MCF 10A (cell line): Measurements from ENCODE around the gene HNRNPH1. TPM values are rescaled to one million over a fixed set of nuclear protein-coding genes. Genes with fewer than 3 reads are reported as not detected.
A peak's percentile ranks its signal among the peaks of the same experiment; 100 is the strongest.

Experiments
- BruUV-seq: library from RNA; stranded (reverse); fragments of 400-500 nt; replicated peaks from 2 replicates; lab custom pipeline; 2021; lab: Mats Ljungman, UMichigan
- CTCF ChIA-PET: fragments of 300-600 bp; sonication (Branson Sonifier 250); formaldehyde crosslinking; extraction: SDS; loops from one replicate; lab custom pipeline; 2021; ENCODE audit warnings: antibody characterized with exemption, inconsistent platforms; lab: Yijun Ruan, JAX
- POLR2A ChIA-PET: fragments of 300-600, 350-650 bp; sonication (Branson Sonifier 250); formaldehyde crosslinking; extraction: SDS; loops from one replicate; lab custom pipeline; 2020; ENCODE audit warnings: antibody characterized with exemption, inconsistent platforms; lab: Yijun Ruan, JAX
- DNase-seq: peaks from one replicate; pipeline ENCODE4 v3.0.0-alpha.2; 2018; ENCODE audit not compliant: unreplicated experiment
- H3K27ac Mint-ChIP-seq: one replicate; pipeline ENCODE4 v1.8.0; 2022; ENCODE audit warnings: mild to moderate bottlenecking, low read depth, mixed read lengths; ENCODE audit not compliant: unreplicated experiment
- H3K27me3 Mint-ChIP-seq: one replicate; pipeline ENCODE4 v1.8.0; 2022; ENCODE audit warnings: mixed read lengths; ENCODE audit not compliant: insufficient read depth, unreplicated experiment
- H3K36me3 Mint-ChIP-seq: one replicate; pipeline ENCODE4 v1.8.0; 2022; ENCODE audit warnings: mild to moderate bottlenecking, moderate library complexity, mixed read lengths; ENCODE audit not compliant: insufficient read depth, unreplicated experiment
- H3K4me1 Mint-ChIP-seq: one replicate; pipeline ENCODE4 v1.8.0; 2022; ENCODE audit warnings: mixed read lengths; ENCODE audit not compliant: insufficient read depth, unreplicated experiment
- H3K4me3 Mint-ChIP-seq: one replicate; pipeline ENCODE4 v1.8.0; 2022; ENCODE audit warnings: mild to moderate bottlenecking, moderate library complexity, mixed read lengths; ENCODE audit not compliant: unreplicated experiment
- H3K9me3 Mint-ChIP-seq: one replicate; pipeline ENCODE4 v1.8.0; 2022; ENCODE audit warnings: mixed read lengths; ENCODE audit not compliant: unreplicated experiment
- intact Hi-C: fragments of 100-400 bp; cut with micrococcal nuclease; formaldehyde crosslinking; loops from 2 replicates; pipeline ENCODE4 v1.14.1; 2022
- total RNA-seq: library from RNA; stranded (reverse); gene quantifications from 2 replicates; pipeline ENCODE4 v1.2.3, GENCODE V29; 2022
- TF ChIP-seq, protein P1 (sequence below): fragments of 200-600 bp; IDR thresholded peaks from one replicate; pipeline ENCODE4 v1.8.0; 2022; ENCODE audit warnings: antibody characterized with exemption, mild to moderate bottlenecking; ENCODE audit not compliant: unreplicated experiment

The HNRNPH1 gene
- total RNA-seq, 1 experiment from 2014 or later: 907 TPM

DNA sequence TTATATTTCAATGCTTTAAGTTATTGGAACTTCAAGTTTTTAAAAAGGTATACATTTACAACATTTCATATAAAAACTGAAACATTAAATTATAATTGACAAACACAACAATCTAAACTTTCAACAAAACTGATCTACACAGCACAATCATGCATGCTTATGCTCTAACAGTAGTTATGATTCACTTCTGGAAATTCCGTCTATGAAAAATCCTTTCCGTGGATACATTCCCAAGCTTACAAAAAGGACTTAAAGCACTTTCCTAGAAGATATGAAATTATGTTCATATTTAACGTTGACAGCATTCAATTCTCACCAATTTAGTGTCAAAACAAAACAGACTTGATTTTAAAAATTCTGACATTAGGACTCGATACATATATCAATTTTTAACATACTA, 3.7 kb downstream of the HNRNPH1 start:
- Mint-ChIP-seq H3K36me3 (peaks cover 92% of the 10 kb centered on the region), H3K27ac (no peak overlapping the region), H3K9me3 (no peaks in the 10 kb centered on the region), H3K4me3 (peak overlapping the region; percentile 98), H3K4me1 (peaks cover 62% of the 10 kb centered on the region), H3K27me3 (no peaks in the 10 kb centered on the region)
- DNase-seq: no peak
- no TSS peak for BruUV-seq
- intact Hi-C loops: loop anchor here (10.0 kb wide), 1 partner anchor 455 kb away; the partner anchor contains the start of gene RNF130
- ChIA-PET CTCF (interaction anchor here (0.6 to 1.4 kb wide), 5 partner anchors 11 to 59 kb away, joined by 3 to 5 read pairs (median 5); no protein-coding TSS in a partner anchor), POLR2A (interaction anchor here (0.9 to 7.4 kb wide), 15 partner anchors 10 to 200 kb away, joined by 3 to 197 read pairs (median 7); partner anchors contain the start of genes CANX, MAML1, RUFY1 and SQSTM1)
- TF ChIP-seq, protein P1, sequence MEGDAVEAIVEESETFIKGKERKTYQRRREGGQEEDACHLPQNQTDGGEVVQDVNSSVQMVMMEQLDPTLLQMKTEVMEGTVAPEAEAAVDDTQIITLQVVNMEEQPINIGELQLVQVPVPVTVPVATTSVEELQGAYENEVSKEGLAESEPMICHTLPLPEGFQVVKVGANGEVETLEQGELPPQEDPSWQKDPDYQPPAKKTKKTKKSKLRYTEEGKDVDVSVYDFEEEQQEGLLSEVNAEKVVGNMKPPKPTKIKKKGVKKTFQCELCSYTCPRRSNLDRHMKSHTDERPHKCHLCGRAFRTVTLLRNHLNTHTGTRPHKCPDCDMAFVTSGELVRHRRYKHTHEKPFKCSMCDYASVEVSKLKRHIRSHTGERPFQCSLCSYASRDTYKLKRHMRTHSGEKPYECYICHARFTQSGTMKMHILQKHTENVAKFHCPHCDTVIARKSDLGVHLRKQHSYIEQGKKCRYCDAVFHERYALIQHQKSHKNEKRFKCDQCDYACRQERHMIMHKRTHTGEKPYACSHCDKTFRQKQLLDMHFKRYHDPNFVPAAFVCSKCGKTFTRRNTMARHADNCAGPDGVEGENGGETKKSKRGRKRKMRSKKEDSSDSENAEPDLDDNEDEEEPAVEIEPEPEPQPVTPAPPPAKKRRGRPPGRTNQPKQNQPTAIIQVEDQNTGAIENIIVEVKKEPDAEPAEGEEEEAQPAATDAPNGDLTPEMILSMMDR: no peak

DNA sequence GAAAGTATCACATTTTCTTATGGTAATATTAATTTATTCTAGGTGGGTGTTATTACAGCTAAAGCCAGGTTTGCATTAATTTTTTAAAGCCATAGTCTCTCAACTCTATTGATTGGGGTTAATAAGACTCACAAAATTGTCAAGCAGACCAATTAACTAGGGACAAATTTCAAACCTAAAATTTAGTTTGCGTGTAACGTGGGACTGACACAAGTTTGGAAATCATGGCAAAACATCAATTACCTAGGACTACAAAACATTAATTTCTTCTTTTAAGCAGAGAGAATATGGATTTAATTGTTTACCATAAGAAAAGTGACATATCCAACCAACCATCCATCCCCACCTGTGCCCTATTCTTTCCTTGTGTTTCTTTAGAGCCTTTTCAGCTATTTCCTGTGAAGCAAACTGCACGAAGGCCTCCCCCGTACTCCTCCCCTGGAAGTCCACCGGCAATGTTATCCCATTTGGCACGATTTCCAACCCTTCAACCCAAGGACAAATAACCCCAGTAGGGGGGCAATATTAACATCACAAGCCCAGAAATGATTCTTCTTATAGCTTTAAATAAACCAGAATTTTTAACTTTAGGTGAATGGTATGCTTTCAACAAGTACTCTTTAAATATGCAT, 4.4 kb downstream of the HNRNPH1 start:
- POLR2A ChIA-PET: interaction anchor here (0.5 to 7.4 kb wide), 14 partner anchors 10 to 284 kb away, joined by 3 to 197 read pairs (median 7); partner anchors contain the start of genes CANX, RUFY1 and SQSTM1
- peaks cover 56% of the 10 kb centered on the region for H3K4me1 Mint-ChIP-seq
- intact Hi-C loops: no loop called here
- H3K36me3 Mint-ChIP-seq: peaks cover 99% of the 10 kb centered on the region
- H3K27ac Mint-ChIP-seq: peak overlapping the region; percentile 69
- BruUV-seq: no TSS peak
- CTCF ChIA-PET: interaction anchor here (0.6 to 1.1 kb wide), 4 partner anchors 14 to 174 kb away, joined by 3 to 5 read pairs (median 4); partner anchors contain the start of gene LTC4S
- H3K9me3 Mint-ChIP-seq: no peaks in the 10 kb centered on the region
- no peak for DNase-seq
- H3K27me3 Mint-ChIP-seq: no peaks in the 10 kb centered on the region
- TF ChIP-seq, protein P1: no peak
- peak overlapping the region; percentile 98 for H3K4me3 Mint-ChIP-seq

DNA sequence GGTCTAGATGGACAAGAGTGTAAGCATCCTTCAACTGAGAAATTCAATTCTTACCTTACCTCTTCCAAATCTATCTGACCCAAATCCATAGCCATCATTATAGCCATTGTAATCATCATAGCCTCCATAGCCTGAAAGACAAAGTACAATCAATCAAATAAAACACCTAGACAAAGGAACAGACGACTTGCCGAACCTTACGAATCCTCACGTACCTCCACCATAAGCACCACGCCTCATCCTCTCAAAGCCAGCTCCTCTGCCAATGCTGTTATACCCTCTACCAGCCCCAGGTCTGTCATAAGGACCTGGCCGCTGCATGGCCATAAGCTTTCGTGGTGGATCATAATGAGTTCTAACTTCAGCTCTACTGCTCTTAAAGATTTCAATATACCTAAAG, 5.5 kb downstream of the HNRNPH1 start:
- peaks cover 100% of the 10 kb centered on the region for H3K36me3 Mint-ChIP-seq
- no TSS peak for BruUV-seq
- peak overlapping the region; percentile 2 for H3K27ac Mint-ChIP-seq
- no peaks in the 10 kb centered on the region for H3K9me3 Mint-ChIP-seq
- ChIA-PET CTCF (interaction anchor here (1.1 kb wide), 1 partner anchor 176 kb away, joined by 3 read pairs; the partner anchor contains the start of gene LTC4S), POLR2A (interaction anchor here (0.7 to 1.5 kb wide), 3 partner anchors 9 to 82 kb away, joined by 3 to 4 read pairs (median 3); no protein-coding TSS in a partner anchor)
- no peak overlapping the region for H3K4me3 Mint-ChIP-seq
- intact Hi-C loops: no loop called here
- DNase-seq: no peak
- H3K27me3 Mint-ChIP-seq: no peaks in the 10 kb centered on the region
- peaks cover 59% of the 10 kb centered on the region for H3K4me1 Mint-ChIP-seq
- TF ChIP-seq, protein P1: no peak

DNA sequence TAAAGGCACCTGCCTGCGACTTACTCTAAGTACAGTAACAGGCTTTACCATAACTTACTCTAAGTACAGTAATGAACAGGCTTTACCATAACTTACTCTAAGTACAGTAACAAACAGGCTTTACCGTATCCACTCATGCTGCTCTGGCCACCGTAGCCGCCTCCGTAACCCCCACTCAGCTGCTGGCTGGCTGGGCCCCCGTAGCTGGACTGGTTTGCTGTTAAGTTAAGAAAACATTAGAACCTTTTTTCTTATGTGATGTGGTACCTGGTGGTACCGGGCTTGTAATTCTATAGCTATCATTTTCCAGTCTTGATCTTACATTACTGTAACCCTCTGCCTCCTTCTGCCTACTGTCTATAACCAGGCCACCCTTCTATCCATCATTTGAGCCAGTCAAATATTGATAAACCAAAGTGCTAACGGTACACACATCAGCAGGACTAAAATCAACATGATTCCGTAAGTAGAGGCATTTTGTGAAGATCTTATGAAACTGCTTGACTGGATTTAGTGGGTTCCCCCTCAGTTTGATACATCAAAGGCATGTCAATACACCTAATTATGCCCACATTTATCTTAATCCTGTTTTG, 7.4 kb downstream of the HNRNPH1 start:
- H3K4me1 Mint-ChIP-seq: peaks cover 53% of the 10 kb centered on the region
- no peak overlapping the region for H3K4me3 Mint-ChIP-seq
- H3K36me3 Mint-ChIP-seq: peaks cover 100% of the 10 kb centered on the region
- TF ChIP-seq, protein P1: no peak
- H3K27ac Mint-ChIP-seq: no peak overlapping the region
- CTCF ChIA-PET: interaction anchor here (1.4 kb wide), 1 partner anchor 16 kb away, joined by 4 read pairs; no protein-coding TSS in a partner anchor
- no peaks in the 10 kb centered on the region for H3K9me3 Mint-ChIP-seq
- no peak for DNase-seq
- intact Hi-C loops: no loop called here
- H3K27me3 Mint-ChIP-seq: no peaks in the 10 kb centered on the region
- POLR2A ChIA-PET: interaction anchor here (0.7 to 3.0 kb wide), 4 partner anchors 14 to 254 kb away, joined by 3 to 10 read pairs (median 4); partner anchors contain the start of gene MAML1
- no TSS peak for BruUV-seq
